ENCODE measurements around the gene TRIM64.
"Not testable (repeated sequence)": the region's sequence is repeated elsewhere in the genome, so short reads cannot be mapped to it uniquely, and the experiment has no call there.

- TF ChIP-seq CTCF, POLR2A (IDR thresholded peaks at IDR 0.05): not testable (repeated sequence)
These were observed 5.0 kb upstream of the TRIM64 start for GRCh38 chr11:89960833-89961232.

Measured in vagina (tissue), 2 donors.